ENCODE data around the gene SGPL1.
"Not testable (repeated sequence)": the region's sequence is repeated elsewhere in the genome, so short reads cannot be mapped to it uniquely, and the experiment has no call there.

Gene SGPL1, protein sequence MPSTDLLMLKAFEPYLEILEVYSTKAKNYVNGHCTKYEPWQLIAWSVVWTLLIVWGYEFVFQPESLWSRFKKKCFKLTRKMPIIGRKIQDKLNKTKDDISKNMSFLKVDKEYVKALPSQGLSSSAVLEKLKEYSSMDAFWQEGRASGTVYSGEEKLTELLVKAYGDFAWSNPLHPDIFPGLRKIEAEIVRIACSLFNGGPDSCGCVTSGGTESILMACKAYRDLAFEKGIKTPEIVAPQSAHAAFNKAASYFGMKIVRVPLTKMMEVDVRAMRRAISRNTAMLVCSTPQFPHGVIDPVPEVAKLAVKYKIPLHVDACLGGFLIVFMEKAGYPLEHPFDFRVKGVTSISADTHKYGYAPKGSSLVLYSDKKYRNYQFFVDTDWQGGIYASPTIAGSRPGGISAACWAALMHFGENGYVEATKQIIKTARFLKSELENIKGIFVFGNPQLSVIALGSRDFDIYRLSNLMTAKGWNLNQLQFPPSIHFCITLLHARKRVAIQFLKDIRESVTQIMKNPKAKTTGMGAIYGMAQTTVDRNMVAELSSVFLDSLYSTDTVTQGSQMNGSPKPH

DNA sequence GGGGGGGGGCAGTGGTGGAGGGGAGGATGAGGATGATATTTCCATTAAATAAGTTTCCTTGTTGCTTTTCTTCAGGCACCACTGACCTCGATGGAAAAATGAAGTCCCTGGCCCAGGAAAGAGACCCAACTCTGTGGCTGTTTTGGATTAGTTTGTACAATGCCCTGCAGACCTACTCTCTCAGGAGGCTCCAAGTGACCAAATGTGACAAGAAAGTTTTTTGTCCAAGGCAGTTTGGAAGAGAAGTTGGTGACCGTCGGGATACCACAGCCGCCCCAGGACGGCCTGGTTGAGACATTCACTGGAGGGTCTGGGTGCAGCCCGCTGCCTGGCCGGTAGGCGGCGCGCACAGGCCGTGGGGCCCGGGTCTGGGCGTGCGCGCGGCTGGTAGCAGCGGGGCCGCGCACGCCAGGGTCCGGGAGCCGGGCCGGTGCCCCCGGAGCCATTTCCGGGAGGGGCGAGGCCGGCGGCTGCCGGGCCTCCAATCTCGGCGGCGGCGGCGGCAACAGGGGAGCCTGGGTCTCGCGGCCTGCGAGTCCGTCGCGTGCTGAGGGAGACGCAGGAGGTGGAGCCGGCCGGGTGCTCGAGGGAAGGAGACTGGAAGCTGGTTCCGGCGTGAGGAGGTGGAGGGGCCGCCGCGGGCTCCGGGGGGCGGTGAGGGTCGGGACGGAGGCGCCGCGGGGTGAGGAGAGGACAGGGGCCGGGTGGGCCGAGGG, at the start of gene SGPL1:
SGPL1 (plus strand) TSS at position 445 of the 716 bp plus-strand sequence. CDS start 906 bp downstream, outside the sequence.
- in situ Hi-C loops (cut with HindIII; ENCODE audit: low sequenced_read_pairs): no loop called here

DNA sequence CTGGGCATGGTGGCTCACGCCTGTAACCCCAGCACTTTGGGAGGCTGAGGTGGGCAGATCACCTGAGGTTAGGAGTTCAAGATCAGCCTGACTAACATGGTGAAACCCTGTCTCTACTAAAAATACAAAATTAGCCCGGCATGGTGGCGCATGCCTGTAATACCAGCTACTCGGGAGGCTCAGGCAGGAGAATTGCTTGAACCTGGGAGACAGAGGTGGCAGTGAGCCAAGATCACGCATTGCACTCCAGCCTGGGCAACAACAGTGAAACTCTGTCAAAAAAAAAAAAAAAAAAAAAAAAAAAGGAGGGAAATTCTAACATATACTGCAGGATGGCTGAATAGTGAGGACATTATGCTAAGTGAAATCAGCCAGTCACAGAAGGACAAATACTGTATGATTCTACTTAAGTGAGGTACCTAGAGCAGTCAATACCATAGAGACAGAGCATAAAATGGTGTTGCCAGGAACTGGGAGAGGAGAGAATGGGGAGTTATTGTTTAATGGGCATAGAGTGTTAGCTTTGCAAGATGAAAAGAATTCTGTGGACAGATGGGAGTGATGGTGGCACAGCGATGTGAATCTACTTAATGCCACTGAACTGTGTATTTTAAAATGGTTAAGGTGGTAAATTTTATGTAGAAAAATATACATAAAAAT, 47.6 kb upstream of the SGPL1 start:
- in situ Hi-C loops (cut with HindIII; ENCODE audit: low sequenced_read_pairs): not testable (repeated sequence)

DNA sequence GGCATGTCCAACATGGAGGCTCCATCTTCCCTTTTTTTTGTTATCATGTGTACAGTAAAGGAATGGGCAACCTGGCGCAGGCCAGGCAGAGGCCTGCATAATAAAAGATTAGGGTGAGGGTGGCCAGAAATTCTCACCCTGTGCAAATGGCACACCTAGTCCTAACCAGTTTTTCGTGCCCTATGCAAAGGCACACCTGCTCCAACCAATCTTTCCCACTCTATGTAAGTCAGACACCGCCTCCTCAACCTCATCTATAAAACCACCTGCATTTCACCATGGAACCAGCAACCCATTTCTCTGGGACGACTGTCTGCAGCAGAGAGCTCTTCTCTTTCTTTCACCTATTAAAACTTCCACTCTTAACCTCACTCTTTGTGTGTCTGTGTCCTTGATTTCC, 46.6 kb upstream of the SGPL1 start:
- in situ Hi-C loops (cut with HindIII; ENCODE audit: low sequenced_read_pairs): no loop called here

DNA sequence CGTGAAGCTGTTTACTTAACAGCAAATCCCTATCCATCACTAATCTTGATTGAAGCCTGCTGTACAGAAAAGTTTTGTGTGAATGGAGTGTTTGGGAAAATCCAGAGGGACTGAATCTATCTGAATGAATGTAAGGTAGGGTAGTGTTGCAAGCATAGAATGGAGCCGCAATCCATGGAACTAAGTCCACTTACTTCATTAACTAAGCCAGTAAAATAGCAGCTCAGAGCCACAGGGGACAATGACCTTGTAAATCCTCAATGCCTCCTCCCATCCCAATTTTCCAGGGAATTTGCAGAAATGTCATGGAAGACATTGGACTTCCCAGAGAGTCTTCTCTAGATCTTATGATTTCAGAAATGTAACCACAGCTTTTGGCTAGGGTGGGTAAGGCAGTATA, 45.7 kb upstream of the SGPL1 start:
- in situ Hi-C loops (cut with HindIII; ENCODE audit: low sequenced_read_pairs): no loop called here

DNA sequence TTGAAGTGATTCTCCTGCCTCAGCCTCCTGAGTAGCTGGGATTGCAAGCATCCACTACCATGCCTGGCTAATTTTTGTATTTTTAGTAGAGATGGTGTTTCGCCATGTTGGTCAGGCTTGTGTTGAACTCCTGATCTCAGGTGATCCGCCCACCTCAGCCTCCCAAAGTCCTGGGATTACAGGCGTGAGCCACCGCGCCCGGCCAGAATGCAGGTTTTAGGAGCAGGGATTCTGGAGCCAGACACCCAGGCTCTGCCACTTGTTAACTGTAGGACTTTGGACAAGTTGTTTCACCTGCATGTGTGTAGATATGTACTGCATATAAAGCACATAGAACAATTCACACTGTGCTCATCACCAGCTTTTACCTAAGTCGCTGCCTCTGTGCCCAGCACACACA, 45.2 kb upstream of the SGPL1 start:
- in situ Hi-C loops (cut with HindIII; ENCODE audit: low sequenced_read_pairs): not testable (repeated sequence)

DNA sequence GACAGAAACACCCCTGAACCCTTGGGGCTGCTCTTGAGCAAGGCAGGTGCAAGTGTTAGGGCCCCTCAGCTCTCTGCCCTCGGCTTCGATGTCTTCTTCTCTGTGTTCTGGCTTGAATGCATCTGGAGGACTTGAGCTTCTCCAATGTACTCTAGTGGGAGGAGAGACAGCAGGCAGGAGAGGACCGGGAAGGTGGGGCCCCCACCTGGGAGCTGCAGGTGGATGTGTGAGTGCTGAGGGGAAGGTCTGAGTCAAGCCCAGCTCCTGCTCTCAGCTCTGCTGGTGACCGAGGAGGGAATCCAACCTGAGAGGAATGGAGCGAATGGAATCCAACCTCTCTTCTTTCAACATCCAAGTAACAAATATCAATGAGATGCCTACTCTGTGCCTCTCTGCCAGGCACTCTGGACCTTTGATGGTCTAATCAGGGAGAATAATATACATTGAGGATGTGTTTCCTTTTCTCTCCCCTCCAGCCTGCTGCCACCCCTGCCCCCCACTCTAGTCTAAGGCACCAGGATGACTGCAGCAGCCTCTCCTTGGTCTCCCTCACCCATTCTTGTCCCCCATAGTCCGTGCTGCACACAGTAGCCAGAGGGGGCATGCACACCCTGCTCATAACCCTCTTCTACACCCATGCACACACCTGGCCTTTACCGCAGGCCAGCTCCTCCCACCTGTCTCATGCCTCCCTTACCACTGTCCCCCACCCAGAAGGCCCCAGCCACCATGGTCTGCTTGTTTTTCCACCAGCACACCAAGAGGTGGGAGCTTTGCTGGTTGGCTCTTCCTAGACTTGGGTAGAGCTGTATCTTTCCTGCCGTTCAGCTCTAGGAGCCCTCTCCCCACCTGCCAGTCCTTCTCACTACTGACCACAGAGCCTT, 44.2 kb upstream of the SGPL1 start:
- in situ Hi-C loops (cut with HindIII; ENCODE audit: low sequenced_read_pairs): no loop called here

DNA sequence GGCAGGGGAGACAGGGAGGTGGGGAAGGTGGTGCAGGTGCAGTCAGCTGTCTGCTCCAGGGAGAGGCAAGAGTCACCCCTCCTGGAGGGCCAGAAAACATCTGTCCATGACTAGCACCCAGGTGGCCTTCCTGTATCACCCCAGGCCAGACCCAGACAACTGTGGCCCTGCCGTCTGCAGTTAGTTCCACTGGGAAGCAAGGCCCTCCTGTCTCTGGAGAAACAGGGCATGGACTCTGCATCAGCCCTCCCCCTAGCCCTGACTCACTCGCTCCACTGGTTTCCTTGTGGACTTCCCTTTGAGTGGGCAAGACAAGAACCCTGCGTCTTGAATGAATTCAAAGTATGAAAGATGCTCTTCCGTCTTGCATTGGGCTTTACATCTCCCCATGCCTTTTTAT, 43.1 kb upstream of the SGPL1 start:
- in situ Hi-C loops (cut with HindIII; ENCODE audit: low sequenced_read_pairs): no loop called here

DNA sequence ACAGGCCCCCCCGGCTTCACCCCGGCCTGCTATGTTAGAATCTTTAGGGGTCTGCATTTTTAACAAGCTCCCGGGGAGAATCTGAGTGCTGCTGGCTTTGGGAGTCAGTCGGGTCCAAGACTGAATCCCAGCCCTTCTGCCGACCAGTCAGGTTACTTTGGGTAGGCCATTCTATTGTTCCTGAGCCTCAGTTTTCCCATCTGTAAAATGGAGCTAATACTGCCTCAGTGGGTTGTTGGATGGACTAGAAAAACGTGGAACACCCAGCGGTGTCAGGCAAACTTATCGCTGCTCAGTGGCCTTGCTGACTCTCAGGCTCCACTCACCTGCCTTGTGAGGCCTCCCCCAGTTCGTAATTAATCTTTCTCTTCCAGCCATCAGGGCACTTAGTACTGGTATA, 42.3 kb upstream of the SGPL1 start:
- in situ Hi-C loops (cut with HindIII; ENCODE audit: low sequenced_read_pairs): no loop called here

DNA sequence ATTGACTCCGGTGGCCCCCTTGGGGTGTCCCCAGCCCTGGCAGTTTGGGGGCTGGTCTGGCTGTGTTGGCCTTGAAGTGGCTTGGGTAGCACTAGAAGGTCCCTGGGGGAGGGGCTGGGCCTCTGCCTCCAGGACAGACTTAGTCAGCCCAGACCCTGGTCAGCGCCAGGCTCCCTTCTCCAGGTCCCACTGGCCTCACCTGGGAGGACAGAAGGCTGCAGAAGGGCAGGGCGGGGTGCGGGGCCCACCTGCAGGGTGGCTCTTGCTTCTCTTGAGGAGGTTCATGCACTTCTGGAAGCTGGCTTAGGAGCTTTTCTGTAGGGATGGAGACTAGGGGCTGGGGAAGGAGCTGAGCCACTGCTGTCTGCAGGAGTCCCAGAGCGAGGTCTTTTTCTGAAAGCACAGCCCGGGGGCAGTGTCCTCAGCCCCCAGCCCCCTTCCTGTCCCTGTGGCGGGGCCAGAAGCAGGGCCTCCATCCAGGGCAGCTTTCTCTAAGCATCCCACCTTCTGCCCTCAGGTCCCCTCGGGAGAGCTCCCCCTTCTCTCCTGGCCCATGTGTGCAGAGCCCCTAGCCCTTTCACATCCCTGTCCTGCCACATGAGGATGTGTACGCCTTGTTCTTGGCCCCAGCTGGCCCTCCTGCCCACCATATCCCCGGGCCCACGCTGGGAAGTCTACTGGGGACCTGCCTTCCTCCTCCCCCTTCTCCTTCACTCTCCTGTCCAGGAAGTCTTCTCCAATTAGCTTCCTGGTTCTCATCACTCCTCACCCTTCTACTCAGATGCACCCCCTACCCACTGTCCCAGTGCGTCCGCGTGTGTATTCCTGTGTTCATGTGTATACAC, 41.6 kb upstream of the SGPL1 start:
- in situ Hi-C loops (cut with HindIII; ENCODE audit: low sequenced_read_pairs): no loop called here

DNA sequence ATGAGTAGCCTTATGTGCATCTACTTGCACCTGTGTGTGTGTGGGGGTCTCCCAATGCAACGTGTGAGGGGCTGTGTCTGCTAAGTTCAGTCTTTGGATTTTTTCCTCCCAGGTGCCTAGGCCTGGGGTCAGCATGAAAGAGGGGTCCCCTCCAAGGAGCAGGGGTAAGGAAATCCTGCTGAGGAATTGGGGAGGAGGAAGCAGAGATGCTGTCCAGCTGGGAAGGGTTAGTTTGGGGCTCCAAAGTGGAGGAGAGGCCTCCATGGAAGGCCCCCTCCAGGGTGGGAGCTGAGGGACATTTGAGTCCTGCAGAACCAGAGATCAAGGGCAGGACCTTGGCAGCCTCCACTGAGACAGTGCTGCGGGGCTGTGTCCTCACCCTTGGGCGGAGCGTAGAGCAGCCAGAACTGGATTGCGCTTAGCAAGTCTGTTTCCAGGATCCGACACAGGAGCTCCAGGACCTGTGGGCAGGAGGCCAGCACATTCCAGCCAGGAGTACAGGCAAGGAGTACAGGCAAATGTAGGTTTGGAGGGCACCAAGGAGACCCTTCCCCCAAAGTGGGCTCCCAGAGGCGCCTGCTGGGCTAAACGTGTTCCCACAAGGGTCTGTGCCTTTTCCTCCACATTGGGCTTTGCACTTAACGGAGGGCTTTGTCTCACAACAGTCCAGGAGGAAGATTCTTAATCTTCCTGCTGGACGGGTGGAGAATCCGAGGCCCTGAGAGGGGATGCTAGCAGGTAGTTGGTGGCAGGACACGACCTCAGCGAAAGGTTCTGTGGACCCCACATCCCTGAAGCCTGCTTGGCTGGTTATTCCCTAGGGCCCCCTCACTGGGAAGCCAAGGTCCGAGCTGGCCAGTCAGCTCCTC, 40.7 kb upstream of the SGPL1 start:
- in situ Hi-C loops (cut with HindIII; ENCODE audit: low sequenced_read_pairs): no loop called here

DNA sequence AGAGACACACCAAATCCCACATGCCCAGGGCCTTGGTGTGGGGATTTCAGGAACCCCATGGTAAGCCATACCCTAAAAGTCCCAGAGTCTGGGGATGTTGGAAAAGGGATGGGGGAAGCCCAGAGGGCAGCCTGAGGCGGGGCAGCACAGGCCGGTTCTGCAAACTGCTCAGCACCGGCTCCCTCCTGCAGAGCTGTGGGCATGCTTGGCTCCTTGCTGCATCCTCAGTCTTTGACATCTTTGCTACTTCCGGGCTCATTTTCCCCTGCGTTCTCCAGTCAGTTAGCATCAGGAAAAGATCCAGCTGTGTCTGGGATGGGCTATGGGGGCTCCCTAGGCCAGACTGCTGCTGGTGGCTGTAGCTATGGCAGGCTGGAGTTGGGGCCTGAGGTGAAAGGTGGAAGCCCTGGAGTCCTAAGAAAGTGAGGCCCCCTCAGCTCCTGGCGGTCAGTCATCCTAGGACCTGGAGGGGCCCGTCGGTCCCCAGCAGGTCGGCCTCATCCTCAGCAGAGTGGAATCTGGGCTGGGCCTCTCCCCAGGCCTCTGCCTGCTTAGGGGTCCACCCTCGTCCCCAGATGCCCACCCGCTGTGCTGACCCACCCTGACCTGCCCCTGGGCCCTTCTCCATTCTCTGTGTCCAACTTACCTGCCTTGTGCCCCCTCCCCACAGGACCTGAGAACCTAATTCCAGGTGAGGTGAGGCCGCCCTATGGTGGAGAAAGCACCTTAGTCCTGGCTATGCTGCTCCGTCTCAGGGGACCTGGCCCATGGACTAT, 39.9 kb upstream of the SGPL1 start:
- in situ Hi-C loops (cut with HindIII; ENCODE audit: low sequenced_read_pairs): no loop called here

DNA sequence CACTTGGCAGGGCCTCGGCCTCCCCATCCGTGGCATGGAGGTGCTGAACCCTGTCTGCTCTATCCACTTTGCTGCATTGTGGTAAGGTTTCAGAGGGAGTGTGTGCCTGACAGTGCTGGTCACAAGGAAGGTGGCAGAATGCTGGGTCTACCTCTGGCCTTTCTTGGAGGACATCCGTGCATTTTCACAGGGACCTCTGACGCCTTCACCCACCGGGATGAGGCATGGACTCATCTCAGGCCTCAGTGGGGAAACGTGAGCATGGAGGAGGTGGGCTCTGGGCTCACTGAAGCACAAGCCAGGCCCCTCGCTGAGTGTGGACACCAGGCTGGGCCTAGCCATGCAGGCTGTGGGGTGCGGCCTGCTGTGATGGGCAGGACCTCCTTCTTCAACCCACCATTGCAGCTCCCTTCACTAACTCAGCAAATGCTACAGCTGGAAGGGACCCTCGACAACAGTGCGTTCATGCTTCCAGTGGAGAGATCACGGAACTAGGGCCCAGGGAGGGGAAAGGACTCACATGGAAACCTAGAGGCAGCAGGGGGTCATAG, 39.2 kb upstream of the SGPL1 start:
- in situ Hi-C loops (cut with HindIII; ENCODE audit: low sequenced_read_pairs): no loop called here

DNA sequence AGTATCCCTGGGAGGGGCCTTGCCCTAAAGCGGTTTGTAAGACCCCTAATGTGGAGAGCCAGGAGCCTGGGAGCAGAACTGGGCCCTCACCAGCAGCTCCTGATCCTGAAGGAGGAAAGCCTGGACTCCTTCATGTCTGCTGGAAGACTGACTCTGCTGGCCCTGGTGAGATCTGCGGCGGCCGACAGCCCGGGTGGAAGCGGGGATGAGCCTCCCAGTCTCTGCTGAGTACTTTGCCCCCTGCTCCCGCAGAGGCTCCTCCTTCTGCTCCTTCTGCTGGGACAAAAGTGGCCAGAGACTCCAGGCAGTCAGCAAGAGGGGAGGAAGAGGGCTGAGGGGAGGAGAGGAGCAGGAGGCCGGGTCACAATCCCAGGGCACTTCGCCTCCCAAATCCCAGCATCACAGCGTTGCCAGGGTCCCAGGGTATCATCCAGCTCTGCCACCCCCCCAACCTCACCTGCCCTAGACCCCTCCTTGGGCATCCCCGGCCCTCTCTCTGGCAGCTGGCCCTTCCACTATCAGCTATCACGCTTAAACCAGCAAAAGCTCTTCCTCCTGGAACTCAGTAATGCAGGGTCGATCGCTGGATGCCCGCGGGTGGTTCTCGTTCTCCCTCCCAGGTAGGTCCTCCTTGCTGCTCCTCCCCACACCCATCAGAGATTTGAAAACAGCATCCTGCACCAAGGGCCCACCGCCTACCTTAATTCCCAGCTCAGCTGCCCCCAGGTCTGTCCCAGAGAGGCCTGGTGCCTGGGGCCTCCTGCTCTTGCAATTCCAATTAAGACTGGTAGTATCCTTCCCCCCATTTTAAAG, 38.5 kb upstream of the SGPL1 start:
- in situ Hi-C loops (cut with HindIII; ENCODE audit: low sequenced_read_pairs): no loop called here

DNA sequence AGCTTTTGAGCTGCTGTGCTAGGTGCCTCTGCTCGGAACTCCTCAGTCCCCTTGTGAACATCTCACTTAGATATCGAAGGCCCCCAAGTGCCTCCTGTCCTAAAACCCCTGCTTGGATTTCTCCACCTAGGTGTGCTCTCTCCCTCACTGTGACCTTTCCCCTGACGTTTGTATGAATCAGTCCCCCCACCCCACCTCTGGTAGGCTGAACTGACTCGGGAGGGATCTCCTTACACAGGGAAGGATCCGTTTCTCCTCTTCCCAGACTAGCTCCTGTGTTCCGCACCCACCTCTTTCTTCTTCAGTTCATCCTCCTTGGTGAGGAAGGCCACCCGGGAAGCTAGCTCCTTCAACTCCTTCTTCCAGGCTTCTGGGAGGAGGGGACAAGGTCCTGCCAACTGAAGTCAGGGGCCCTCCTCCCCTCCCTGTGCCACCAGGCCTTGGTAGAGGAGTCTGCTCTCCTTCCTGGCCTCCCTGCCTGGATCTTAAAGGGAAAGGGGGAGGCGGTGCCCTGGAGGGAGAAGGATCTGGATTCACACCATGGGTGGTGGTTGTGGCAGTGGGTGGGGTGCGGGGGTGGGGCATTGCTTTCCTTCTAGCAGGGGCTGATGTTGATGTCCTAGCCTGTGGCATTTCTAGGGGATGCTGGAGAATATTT, 37.4 kb upstream of the SGPL1 start:
- in situ Hi-C loops (cut with HindIII; ENCODE audit: low sequenced_read_pairs): no loop called here

DNA sequence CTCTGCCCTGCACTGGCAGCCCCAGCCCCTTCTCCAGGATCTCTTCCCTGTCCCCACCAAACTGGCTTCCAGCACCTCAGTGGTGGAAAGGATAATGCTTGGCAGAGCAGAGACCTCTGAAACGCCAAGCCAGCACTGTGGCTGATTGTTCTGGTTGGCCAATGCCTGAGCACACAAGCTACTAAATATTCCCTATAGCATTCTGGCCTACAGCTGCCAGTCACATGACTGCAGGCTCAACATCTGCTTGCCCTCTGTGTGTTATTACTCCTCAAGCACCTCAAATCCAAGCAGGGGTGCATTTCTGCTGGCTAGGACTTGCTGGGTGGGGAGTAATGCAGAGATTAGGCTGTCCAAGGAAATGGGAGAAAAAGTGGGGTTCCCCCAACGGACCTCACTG, 36.7 kb upstream of the SGPL1 start:
- in situ Hi-C loops (cut with HindIII; ENCODE audit: low sequenced_read_pairs): no loop called here

All from DLD1 (cell line).